ENCODE measurements around the gene CHD6.

The CHD6 gene

DNA sequence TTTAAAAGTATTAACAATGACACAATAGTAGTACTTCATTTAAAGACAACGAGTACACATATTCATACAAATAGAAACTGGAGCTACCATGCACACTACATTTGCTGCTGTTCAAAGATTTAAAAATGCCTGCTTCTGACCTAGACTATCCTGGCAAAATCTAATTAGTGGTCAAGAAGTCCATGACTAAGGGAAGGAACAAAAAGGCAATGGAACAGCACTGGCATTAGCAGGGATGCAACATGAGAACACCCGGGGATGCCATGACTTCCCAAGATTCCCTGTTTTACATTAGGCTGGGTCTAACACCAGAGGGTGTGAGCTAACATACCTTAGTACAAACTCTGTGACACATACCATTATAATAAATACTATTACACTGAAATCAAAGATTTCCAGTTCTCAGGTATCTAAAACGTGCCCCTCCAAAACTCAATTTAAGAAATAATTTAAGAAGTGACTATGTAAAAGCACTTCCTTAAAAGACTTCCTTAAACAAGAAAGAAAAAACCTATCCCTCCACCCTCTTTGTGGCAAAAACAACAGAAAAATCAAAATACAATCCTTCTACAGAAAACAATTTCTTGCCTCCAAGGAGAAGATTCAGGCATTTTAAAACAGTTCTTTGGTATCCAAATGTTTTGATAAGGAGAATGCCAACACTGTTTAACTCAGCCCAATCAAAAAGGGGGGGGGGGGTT is 25.5 kb downstream of the CHD6 start:
- TF ChIP-seq, protein P1, sequence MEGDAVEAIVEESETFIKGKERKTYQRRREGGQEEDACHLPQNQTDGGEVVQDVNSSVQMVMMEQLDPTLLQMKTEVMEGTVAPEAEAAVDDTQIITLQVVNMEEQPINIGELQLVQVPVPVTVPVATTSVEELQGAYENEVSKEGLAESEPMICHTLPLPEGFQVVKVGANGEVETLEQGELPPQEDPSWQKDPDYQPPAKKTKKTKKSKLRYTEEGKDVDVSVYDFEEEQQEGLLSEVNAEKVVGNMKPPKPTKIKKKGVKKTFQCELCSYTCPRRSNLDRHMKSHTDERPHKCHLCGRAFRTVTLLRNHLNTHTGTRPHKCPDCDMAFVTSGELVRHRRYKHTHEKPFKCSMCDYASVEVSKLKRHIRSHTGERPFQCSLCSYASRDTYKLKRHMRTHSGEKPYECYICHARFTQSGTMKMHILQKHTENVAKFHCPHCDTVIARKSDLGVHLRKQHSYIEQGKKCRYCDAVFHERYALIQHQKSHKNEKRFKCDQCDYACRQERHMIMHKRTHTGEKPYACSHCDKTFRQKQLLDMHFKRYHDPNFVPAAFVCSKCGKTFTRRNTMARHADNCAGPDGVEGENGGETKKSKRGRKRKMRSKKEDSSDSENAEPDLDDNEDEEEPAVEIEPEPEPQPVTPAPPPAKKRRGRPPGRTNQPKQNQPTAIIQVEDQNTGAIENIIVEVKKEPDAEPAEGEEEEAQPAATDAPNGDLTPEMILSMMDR (IDR thresholded peaks at IDR 0.05; ENCODE audit: low read depth, low read length) = no peak
- DNase-seq (ENCODE audit: low read depth in 2 of 2) = no peak
- H3K4me3 ChIP-seq (replicated peaks in 1 of 2; ENCODE audit: low read depth in 2 of 2, low read length in 2 of 2) = no peak overlapping the region

DNA sequence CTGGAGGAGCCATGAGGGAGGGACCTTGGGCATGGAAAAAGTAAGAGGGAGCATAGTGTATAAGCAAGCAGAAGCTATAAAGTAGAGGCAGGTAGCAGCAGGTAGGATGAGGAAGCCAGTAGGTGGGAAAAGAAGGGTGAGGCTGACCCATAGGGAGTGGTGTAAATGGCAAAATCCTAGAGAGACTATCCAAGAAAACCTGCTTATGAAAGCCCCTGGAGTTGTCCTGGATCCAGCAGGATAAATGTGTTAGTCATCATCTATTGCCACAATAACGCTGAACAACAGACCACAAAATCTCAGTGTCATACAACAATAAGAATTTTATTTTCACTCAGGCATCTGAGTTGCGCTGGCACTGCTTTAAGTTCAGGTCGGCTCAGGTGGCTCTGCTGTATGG is 30.2 kb downstream of the CHD6 start:
- peak; percentile 60 to 72 for DNase-seq (ENCODE audit: low read depth in 2 of 2)
- no peak overlapping the region for H3K4me3 ChIP-seq (replicated peaks in 1 of 2; ENCODE audit: low read depth in 2 of 2, low read length in 2 of 2)
- TF ChIP-seq, protein P1 (IDR thresholded peaks at IDR 0.05; ENCODE audit: low read depth, low read length) = no peak

DNA sequence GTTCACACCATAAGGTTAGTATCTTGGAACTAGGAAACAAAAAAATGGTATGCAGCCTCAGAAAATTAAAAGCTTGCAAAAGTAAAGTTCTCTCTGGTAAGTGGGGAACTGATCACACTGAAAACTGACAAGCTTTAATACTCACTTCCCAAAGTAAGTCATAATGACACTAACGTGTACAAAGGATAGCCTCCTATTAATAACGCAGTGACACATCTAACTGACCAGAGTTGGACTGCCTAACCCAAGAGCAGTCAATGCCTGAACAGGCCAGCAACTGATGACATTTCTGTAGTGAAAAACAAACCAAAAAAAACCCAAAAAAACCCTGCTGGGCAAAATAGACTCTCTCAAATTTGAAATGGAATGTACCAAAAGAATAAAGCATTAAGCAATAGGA is 30.7 kb downstream of the CHD6 start:
- H3K4me3 ChIP-seq (replicated peaks in 1 of 2; ENCODE audit: low read depth in 2 of 2, low read length in 2 of 2) = no peak overlapping the region
- DNase-seq (ENCODE audit: low read depth in 2 of 2) = peak in 1 of 2 donors; percentile 12
- TF ChIP-seq, protein P1 (IDR thresholded peaks at IDR 0.05; ENCODE audit: low read depth, low read length) = no peak

- H3K4me3 ChIP-seq (replicated peaks in 1 of 2; ENCODE audit: low read depth in 2 of 2, low read length in 2 of 2) = no peak overlapping the region
- DNase-seq (ENCODE audit: low read depth in 2 of 2) = no peak
- TF ChIP-seq, protein P1 (IDR thresholded peaks at IDR 0.05; ENCODE audit: low read depth, low read length) = no peak
Observed at GRCh38 chr20:41586772-41587171, 31.4 kb downstream of the CHD6 start.

DNA sequence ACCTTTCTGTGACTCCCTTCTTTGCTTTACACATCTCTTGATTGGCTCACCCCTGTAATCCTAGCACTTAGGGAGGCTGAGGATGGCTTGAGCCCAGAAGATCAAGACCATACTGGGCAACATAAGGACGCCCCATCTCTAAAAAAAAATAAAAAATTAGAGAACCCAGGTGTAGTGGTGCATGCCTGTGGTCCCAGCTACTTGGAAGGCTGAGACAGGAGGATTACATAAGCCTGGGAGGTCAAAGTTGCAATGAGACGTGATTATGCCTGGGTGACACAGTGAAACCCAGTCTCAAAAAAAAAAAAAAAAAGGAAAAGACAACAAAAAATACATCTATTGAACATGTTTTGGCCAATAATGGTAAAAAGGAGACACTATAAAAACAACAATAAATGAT is 37.8 kb downstream of the CHD6 start:
- H3K4me3 ChIP-seq (replicated peaks in 1 of 2; ENCODE audit: low read depth in 2 of 2, low read length in 2 of 2) = no peak overlapping the region
- TF ChIP-seq, protein P1 (IDR thresholded peaks at IDR 0.05; ENCODE audit: low read depth, low read length) = no peak
- no peak for DNase-seq (ENCODE audit: low read depth in 2 of 2)

DNA sequence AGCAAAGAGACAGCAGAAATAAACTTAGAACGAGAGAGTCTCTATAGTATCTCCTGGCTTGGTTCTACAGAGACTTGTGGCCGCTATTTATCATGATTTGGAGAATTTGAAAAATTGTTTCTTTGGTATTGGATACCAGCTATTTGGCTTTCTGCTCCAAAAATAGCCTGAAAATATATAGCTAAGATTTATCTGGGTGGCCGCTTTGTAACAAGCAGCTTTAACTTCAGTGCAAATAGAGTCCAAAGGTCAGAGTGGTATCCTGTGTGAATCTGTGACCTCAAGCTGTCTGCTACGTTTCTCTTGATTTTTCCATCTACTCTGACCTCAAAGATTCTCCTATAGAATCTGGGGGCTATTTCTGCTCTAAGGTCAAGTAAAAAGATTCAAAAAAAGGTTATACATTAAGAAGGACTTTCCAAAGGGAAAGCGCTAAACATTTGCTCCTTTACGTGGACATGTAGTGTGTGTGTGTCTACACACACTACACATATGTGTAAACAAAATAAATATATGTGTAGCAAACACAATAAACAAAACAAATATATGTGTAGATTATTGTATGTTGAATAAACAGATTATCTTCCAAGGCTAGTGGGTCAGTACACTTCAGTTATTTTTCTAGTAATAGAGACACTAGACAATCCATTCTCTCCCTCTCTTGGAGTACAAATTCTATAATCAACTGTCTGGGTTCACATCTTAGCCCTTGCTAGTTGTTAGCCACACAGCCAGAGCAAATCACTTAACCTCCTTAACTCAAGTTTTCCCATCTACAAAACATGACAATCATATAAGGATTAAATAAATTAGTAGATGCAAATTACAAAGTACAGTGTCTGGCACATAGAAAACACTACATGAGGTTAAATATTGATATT is 40.8 kb downstream of the CHD6 start:
- H3K4me3 ChIP-seq (replicated peaks in 1 of 2; ENCODE audit: low read depth in 2 of 2, low read length in 2 of 2) = no peak overlapping the region
- TF ChIP-seq, protein P1 (IDR thresholded peaks at IDR 0.05; ENCODE audit: low read depth, low read length) = no peak
- no peak for DNase-seq (ENCODE audit: low read depth in 2 of 2)
